VCaP (cell line): ENCODE results near the gene PRPSAP2.

ENCODE experiments used
- H3K27ac ChIP-seq: fragments of 450-650 bp; 2 replicates; pipeline ENCODE4 v1.5.1; 2017
- CTCF ChIP-seq: fragments of 450-650 bp; conservative IDR thresholded peaks from 2 replicates; pipeline ENCODE4 v1.5.1; 2017; ENCODE audit warnings: mild to moderate bottlenecking, moderate library complexity

PRPSAP2 gene

GRCh38 chr17:18904482-18904881 lies 46.6 kb downstream of the PRPSAP2 start:
- no peak for TF ChIP-seq CTCF
- H3K27ac ChIP-seq = no peak overlapping the region

GRCh38 chr17:18905226-18905625 lies 47.3 kb downstream of the PRPSAP2 start:
- H3K27ac ChIP-seq = no peak overlapping the region
- TF ChIP-seq CTCF = no peak

- TF ChIP-seq CTCF = no peak
- no peak overlapping the region for H3K27ac ChIP-seq
Observed at GRCh38 chr17:18910326-18910725, 52.4 kb downstream of the PRPSAP2 start.

GRCh38 chr17:18910881-18911280 lies 53.0 kb downstream of the PRPSAP2 start:
- TF ChIP-seq CTCF = no peak
- no peak overlapping the region for H3K27ac ChIP-seq

- H3K27ac ChIP-seq = no peak overlapping the region
Observed at GRCh38 chr17:18916816-18917500, 59.0 kb downstream of the PRPSAP2 start.

GRCh38 chr17:18917506-18918032 lies 59.6 kb downstream of the PRPSAP2 start:
- no peak for TF ChIP-seq CTCF

More at GRCh38 chr17:18916816-18917500, 59.0 kb downstream of the PRPSAP2 start:
- TF ChIP-seq CTCF = no peak

GRCh38 chr17:18919963-18920362 lies 62.0 kb downstream of the PRPSAP2 start:
- no peak overlapping the region for H3K27ac ChIP-seq
- TF ChIP-seq CTCF = no peak

More at GRCh38 chr17:18917506-18918032, 59.6 kb downstream of the PRPSAP2 start:
- no peak overlapping the region for H3K27ac ChIP-seq
